Activated CD4-positive, alpha-beta T cell treated with anti-CD3 and anti-CD28 coated beads, Interleukin-2, Interleukin-4, amounts not matched to agents 100 ng/mL and 50 ng/mL, durations not matched to agents 16 hours and 8 hours (primary cell): ENCODE measurements around the gene ASIC5.
"Not testable (repeated sequence)": the region's sequence is repeated elsewhere in the genome, so short reads cannot be mapped to it uniquely, and the experiment has no call there.

Experiments used
- DNase-seq: peaks from one replicate; pipeline ENCODE4 v3.0.0-alpha.2; 2020; ENCODE audit warnings: low spot score

Gene ASIC5

DNA sequence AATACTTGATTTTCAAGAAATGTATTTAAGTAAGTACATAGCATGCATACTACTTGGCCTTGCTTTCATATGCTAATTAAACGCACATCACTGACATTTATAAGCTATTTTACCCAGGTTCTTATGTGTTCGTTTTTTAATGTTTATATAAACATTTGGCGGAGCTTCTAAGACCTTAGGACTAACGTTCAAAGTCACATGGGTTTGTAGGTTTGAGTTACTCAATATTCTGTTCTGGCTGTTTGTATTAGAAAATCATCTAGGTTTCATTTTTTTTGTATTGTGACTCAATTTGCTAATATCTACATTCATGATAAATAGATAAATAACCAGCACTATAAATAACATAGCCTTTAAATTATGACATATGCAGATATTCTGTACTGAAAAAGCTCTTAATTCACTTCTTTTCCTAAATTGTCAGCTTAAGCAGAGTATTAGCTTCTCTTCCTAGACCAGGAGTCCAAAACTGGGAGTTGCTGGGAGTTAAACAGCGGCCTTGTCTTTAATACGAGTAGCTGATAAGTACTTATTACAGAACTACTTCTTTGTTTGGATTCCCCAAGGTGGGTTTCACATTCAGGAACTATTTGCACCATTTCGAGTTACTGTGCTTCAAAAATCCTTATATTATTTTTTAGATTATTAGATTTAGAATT lies 65.3 kb downstream of the ASIC5 start:
- DNase-seq = no peak

GRCh38 chr4:155799794-155800123 lies 66.3 kb downstream of the ASIC5 start:
- no peak for DNase-seq

DNA sequence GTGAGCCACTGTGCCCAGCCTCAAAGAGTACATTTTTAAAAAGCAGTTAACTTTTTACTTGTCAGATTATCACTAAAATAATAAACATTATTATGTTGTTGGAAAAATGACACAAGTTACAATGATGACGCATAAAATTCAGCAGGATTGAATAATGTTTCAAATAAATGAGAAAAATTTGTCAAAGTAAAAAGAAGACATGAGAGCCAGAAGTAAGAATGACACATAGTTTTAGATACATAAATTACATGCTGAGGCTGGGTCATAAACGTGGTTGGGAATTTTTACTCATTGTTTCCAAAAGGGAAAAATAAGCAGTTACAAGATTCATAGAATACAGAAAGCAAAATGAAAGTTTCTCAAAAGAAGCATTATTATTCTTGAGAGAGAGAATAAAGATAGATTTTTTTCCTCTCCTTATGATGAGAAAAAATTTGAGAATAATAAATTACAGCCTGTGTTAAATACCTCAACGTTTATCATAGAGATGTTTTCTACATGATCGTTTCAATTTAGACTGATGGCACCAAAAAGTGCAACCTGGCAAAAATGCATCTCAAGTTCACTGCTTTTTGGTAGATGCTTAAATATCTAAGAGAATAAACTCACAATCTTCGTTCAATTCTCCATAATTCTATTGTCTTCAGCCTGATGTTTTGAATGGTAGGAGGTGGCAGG lies 66.8 kb downstream of the ASIC5 start:
- DNase-seq = no peak

DNA sequence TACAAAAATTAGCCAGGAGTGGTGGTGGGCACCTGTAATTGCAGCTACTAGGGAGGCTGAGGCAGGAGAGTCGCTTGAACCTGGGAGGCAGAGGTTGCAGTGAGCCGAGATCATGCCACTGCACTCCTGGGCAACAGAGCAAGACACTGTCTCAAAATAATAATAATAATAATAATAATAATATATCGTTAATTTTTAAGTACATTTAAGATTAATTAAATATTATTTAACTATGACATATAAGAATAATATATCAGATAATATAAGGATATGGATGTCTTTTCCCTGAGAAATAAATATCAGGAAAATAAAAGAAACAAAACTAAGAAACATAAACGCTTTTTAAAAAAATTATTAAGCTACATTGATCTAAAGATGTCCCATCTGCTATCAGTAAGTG lies 68.5 kb downstream of the ASIC5 start:
- not testable (repeated sequence) for DNase-seq

GRCh38 chr4:155795991-155796390 lies 70.1 kb downstream of the ASIC5 start:
- no peak for DNase-seq

- DNase-seq = no peak
Observed at GRCh38 chr4:155794589-155795236, 71.4 kb downstream of the ASIC5 start.

- no peak for DNase-seq
Observed at GRCh38 chr4:155789982-155790381, 76.1 kb downstream of the ASIC5 start.

GRCh38 chr4:155789391-155789790 lies 76.7 kb downstream of the ASIC5 start:
- DNase-seq = no peak

DNA sequence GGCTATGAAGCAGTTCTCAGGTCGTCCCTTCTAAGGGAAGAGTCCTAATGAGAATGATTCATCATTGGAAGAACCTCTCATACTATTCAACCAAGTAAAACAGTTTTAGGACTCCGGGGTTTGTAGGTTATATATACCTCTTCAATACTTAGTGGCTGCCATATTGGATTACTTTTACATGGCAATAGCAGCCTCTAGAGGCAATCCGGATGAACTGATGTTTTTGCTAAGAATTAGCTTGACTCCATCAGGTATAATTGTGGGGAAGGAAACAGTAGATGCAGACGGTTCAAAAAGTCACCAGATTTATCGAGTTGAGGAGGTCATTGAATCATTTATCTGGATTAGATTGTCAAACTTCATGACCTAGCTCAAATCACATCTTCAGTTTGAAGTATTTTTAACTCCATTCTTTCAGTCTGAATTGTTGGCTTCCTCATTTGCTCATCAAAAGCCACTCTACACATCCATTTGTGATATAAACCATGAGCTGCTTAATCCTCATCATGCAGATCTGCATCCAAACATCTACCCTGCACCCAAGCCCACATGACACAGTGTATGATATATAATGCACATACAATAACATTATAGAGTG lies 78.9 kb downstream of the ASIC5 start:
- DNase-seq = peak; percentile 43

DNA sequence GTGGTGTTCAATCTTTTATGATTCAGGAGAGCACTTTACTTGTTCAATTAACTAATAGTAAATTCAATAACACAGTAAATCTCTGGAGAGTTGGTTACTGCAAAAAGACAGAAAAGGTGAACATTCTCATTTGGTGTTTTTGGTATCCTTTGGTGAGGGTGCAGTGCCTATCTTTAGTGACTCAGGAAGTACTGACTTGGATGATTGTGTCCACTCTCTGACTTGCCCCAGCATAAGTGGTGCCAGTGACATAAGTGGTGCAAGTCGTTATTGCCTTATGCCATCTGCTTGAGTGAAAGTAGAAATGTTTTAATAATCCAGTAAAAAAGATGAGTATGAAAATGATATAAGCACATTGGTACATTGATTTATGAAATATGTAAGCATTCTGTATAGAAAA lies 80.2 kb downstream of the ASIC5 start:
- no peak for DNase-seq

GRCh38 chr4:155784637-155785036 lies 81.4 kb downstream of the ASIC5 start:
- no peak for DNase-seq

GRCh38 chr4:155781249-155781831 lies 84.7 kb downstream of the ASIC5 start:
- DNase-seq = no peak

DNA sequence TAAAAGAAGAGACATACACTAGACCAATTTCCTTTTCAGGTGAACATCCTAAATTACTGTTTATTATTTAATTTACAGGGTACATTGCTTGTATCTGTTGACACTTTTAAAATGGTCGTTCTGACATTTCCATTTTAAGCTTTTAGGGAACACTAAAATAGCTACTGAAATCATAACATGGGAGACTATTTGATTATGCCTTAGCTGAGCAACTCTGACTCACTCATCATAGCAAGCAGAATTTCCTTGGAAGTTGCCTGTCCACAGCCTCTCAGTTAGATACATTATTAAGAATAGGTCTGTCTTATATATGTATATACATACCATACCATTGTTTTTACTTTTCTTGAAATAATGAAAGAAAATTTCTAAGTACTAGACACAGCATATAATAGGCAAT lies 85.3 kb downstream of the ASIC5 start:
- DNase-seq = no peak
